T-cell (primary cell): Measurements from ENCODE around the gene CYREN. TPM values are rescaled to one million over a fixed set of nuclear protein-coding genes. Genes with fewer than 3 reads are reported as not detected.
A peak's percentile ranks its signal among the peaks of the same experiment; 100 is the strongest.

Experiments
- ATAC-seq, 4 experiments: fragments of 200-7000 bp in 3 of 4; fragments of 150-1000 bp in 1 of 4; cut with Tn5 transposase; replicated peaks in 1 of 4; 1 replicate in 3 of 4; 2 replicates in 1 of 4; pipeline ENCODE4 v1.10.0; 2021; ENCODE audit warnings: moderate library complexity in 3 of 4, mild to moderate bottlenecking in 2 of 4, moderate number of reproducible peaks in 1 of 4
- CTCF ChIA-PET, 2 donors: fragments of 300-600 bp; sonication (Branson Sonifier 250); formaldehyde crosslinking; loops; one replicate each; lab custom pipeline; 2022; ENCODE audit warnings: antibody characterized with exemption in 2 of 2; lab: Charles Lee
- POLR2A ChIA-PET, 2 donors: fragments of 300-600 bp; sonication (Branson Sonifier 250); formaldehyde crosslinking; loops; one replicate each; lab custom pipeline; 2022; ENCODE audit warnings: antibody characterized with exemption in 2 of 2; lab: Charles Lee
- DNase-seq, 35 experiments: peaks; one replicate each; pipeline versions ENCODE4 v3.0.0 to v3.0.0-alpha.2; 2013 to 2023
- H3K27ac ChIP-seq: one replicate; pipeline ENCODE4 v1.5.1; 2013; ENCODE audit warnings: low read length
- H3K27me3 ChIP-seq, 2 experiments: replicated peaks in 1 of 2; 1 replicate in 1 of 2; 2 replicates in 1 of 2; pipeline versions ENCODE4 v1.6.1 to v1.7.0; 2013; ENCODE audit warnings: low read length in 1 of 2, mixed read lengths in 1 of 2; ENCODE audit not compliant: control insufficient read depth in 2 of 2, insufficient read depth in 2 of 2; ENCODE audit errors: extremely low read depth in 1 of 2
- H3K36me3 ChIP-seq, 2 donors: 1 replicate in 1 of 2; 2 replicates in 1 of 2; pipeline versions ENCODE4 v1.6.1 to v1.7.0; 2013; ENCODE audit warnings: low read length in 1 of 2; ENCODE audit not compliant: control insufficient read depth in 2 of 2, insufficient read depth in 1 of 2; ENCODE audit errors: extremely low read depth in 1 of 2
- H3K4me1 ChIP-seq, 2 experiments: 1 replicate in 1 of 2; 2 replicates in 1 of 2; pipeline versions ENCODE4 v1.6.1 to v1.7.0; 2013; ENCODE audit warnings: low read length in 2 of 2, mixed read lengths in 1 of 2; ENCODE audit not compliant: insufficient read depth in 2 of 2, control insufficient read depth in 1 of 2; ENCODE audit errors: extremely low read depth in 1 of 2
- H3K4me3 ChIP-seq, 2 donors: 1 replicate in 1 of 2; 2 replicates in 1 of 2; pipeline versions ENCODE4 v1.5.1 to v1.7.0; 2013; ENCODE audit warnings: mild to moderate bottlenecking in 2 of 2, low read length in 1 of 2, moderate library complexity in 1 of 2; ENCODE audit not compliant: control insufficient read depth in 1 of 2; ENCODE audit errors: extremely low read depth in 1 of 2
- H3K9me3 ChIP-seq: 2 replicates; pipeline ENCODE4 v1.7.0; 2013
- H3K27ac Mint-ChIP-seq, 2 donors: one replicate each; pipeline ENCODE4 v1.8.0; 2020 to 2021; ENCODE audit warnings: mild to moderate bottlenecking in 2 of 2, mixed read lengths in 2 of 2
- H3K27me3 Mint-ChIP-seq, 2 donors: one replicate each; pipeline ENCODE4 v1.8.0; 2021 to 2022; ENCODE audit warnings: mixed read lengths in 2 of 2
- H3K36me3 Mint-ChIP-seq: one replicate; pipeline ENCODE4 v1.8.0; 2021; ENCODE audit warnings: mixed read lengths
- H3K4me1 Mint-ChIP-seq, 3 donors: one replicate each; pipeline ENCODE4 v1.8.0; 2020 to 2022; ENCODE audit warnings: mixed read lengths in 3 of 3, mild to moderate bottlenecking in 1 of 3
- H3K4me3 Mint-ChIP-seq, 3 donors: one replicate each; pipeline ENCODE4 v1.8.0; 2020 to 2022; ENCODE audit warnings: mild to moderate bottlenecking in 3 of 3, mixed read lengths in 3 of 3, moderate library complexity in 3 of 3
- H3K9me3 Mint-ChIP-seq, 3 donors: one replicate each; pipeline ENCODE4 v1.8.0; 2020 to 2022; ENCODE audit warnings: mixed read lengths in 3 of 3
- WGBS: methylation state at CpG from one replicate; pipeline ENCODE4 v1.1.5; 2013; ENCODE audit warnings: missing lambda C conversion rate; ENCODE audit not compliant: insufficient coverage; 5-methylcytosine and 5-hydroxymethylcytosine counted together
- total RNA-seq, 35 experiments: library from RNA in 6 of 35; stranded (reverse) in 6 of 35; fragments of 120-200 nt in 1 of 35; gene quantifications; one replicate each; pipeline versions ENCODE4 v1.2.1 to v1.2.4 and lab custom pipeline; 2013 to 2026

CYREN gene
- total RNA-seq, 5 donors from 2014 or later (not counting 1 experiment from before 2014, with no cell fraction given) = 24.3 to 46.4 (median 44.6) TPM

DNA sequence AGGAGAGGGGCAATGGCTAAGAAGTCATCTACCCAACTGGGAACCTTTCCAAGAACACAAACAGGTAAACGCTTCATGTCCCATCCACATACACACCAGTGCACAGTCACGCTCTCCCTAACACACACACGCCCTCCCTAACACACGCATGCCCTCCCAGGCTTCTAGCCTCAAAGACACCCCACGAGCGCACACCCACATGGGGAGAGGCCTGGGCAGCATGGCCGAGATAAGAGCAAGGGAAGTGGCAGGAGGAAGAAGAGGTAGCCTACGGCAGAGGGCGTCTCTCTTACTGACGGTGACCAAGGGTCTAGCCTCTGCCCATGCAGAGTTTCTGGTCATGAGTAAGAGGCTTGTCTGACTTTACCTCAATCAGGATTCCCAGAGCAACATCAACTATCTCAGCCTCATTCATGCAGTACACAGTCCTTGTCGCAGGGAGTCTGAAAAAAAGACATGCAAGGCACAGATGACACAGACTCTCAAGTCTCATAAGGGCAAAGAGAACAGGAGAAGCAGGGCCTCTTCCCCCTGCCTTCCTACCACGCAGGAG lies 3.1 kb downstream of the CYREN start:
- Histone ChIP-seq H3K4me1 (peaks cover 10 to 54% of the 10 kb centered on the region in 2 experiments), H3K36me3 (peaks cover 22 to 39% of the 10 kb centered on the region in 2 donors), H3K9me3 (no peaks in the 10 kb centered on the region), H3K27ac (peak overlapping the region; percentile 47), H3K27me3 (no peaks in the 10 kb centered on the region), H3K4me3 (no peak overlapping the region)
- POLR2A ChIA-PET = interaction anchor here in 1 of 2 donors (0.6 to 1.0 kb wide), 3 partner anchors 14 to 523 kb away, joined by 3 read pairs; no protein-coding TSS in a partner anchor
- DNase-seq = no peak
- WGBS = 83% methylated on average over 6 of the region's 12 CpGs
- CTCF ChIA-PET = interaction anchor here (0.6 to 4.3 kb wide), 2 partner anchors 153 to 181 kb away, joined by 3 to 19 read pairs; partner anchors contain the start of gene AGBL3 (in 1 of the 2)
- no peak for ATAC-seq
- Mint-ChIP-seq H3K27ac (peak overlapping the region; percentile 82 to 86), H3K9me3 (peaks cover 0 to 2% (median 1%) of the 10 kb centered on the region in 3 donors), H3K27me3 (no peaks in the 10 kb centered on the region), H3K4me3 (peak overlapping the region in 1 of 3 donors; percentile 85), H3K4me1 (peaks cover 65 to 70% (median 69%) of the 10 kb centered on the region in 3 donors), H3K36me3 (peaks cover 46% of the 10 kb centered on the region)

DNA sequence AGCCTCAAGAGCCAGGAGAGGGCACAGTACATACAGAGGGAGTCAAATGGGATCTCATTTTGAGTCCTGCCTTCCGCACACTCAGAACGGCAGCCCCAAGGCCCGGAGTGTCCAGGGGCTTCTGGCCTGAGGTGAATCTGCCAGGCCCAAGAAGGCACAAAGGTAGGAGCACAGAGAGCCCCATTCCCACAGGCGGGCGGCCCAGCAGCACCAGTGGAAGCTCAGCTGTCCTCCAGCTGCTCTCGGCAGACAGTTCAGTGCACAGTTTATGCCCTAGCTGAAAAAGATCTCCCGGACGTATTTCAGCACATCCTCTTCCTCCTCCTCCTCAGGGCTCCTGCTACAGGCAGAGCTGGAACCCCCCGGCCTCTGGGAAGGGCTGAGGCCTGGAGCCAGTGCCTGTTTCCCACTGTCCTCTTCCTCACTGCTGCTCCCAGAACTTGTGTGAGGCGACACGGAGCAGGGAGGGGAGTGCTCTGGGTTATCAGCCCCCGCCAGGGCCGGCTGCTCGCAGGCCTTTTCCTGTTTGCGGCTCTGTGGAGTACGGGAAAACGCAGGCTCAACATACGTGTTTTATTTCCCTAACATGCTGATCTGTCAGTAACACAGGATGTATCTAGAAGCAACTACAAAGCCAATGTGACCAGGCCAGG lies 4.0 kb downstream of the CYREN start:
- Mint-ChIP-seq H3K9me3 (peaks cover 3 to 8% (median 6%) of the 10 kb centered on the region in 3 donors), H3K4me1 (peaks cover 67 to 71% (median 68%) of the 10 kb centered on the region in 3 donors), H3K4me3 (peak overlapping the region in 2 of 3 donors; percentile 17 to 85), H3K36me3 (peaks cover 56% of the 10 kb centered on the region), H3K27ac (peak overlapping the region; percentile 75 to 86), H3K27me3 (no peaks in the 10 kb centered on the region)
- WGBS = 84% methylated on average over 17 of the region's 18 CpGs
- CTCF ChIA-PET = interaction anchor here in 1 of 2 donors (1.6 kb wide), 1 partner anchor 19 kb away, joined by 10 read pairs; the partner anchor contains the start of gene TMEM140
- no peak for DNase-seq
- POLR2A ChIA-PET = interaction anchor here in 1 of 2 donors (2.3 kb wide), 1 partner anchor 19 kb away, joined by 7 read pairs; the partner anchor contains the start of gene TMEM140
- no peak for ATAC-seq
- H3K27me3 ChIP-seq = no peaks in the 10 kb centered on the region
- no peak overlapping the region for H3K27ac ChIP-seq
- H3K9me3 ChIP-seq = no peaks in the 10 kb centered on the region
- H3K36me3 ChIP-seq = peaks cover 22 to 48% of the 10 kb centered on the region in 2 donors
- H3K4me3 ChIP-seq = no peak overlapping the region
- peaks cover 10 to 52% of the 10 kb centered on the region in 2 experiments for H3K4me1 ChIP-seq

DNA sequence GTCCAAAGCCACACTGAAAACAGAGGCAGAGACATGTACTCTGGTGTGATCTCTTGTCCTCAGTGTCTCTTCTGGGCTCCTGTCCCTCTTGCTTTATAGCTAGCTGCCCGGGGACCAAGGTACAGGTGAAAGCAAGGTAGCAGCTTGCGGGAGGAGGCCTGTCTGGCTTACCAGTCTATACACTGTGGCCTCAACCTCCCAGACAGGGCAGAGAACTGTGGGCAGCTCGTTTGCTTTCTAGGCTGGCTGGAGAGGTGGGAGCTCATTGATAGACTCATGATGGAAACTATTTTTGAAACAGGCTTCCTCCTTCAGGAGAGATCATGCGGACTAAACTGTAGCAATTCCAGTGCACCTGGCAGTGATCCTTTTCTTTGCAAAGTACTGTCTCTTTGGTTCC lies 4.6 kb downstream of the CYREN start:
- peaks cover 70 to 73% (median 70%) of the 10 kb centered on the region in 3 donors for H3K4me1 Mint-ChIP-seq
- Histone ChIP-seq H3K9me3 (no peaks in the 10 kb centered on the region), H3K27ac (no peak overlapping the region), H3K4me3 (no peak overlapping the region), H3K4me1 (peaks cover 10 to 48% of the 10 kb centered on the region in 2 experiments), H3K27me3 (no peaks in the 10 kb centered on the region), H3K36me3 (peaks cover 22 to 49% of the 10 kb centered on the region in 2 donors)
- no peaks in the 10 kb centered on the region for H3K27me3 Mint-ChIP-seq
- H3K36me3 Mint-ChIP-seq = peaks cover 62% of the 10 kb centered on the region
- ChIA-PET CTCF (interaction anchor here in 1 of 2 donors (0.9 to 1.6 kb wide), 2 partner anchors 18 to 82 kb away, joined by 3 to 10 read pairs; partner anchors contain the start of gene TMEM140), POLR2A (interaction anchor here in 1 of 2 donors (0.6 to 2.3 kb wide), 2 partner anchors 18 to 36 kb away, joined by 4 to 7 read pairs; partner anchors contain the start of gene TMEM140)
- H3K27ac Mint-ChIP-seq = peak overlapping the region; percentile 67 to 86
- DNase-seq (no peak), ATAC-seq (no peak)
- no peak overlapping the region for H3K4me3 Mint-ChIP-seq
- 100% methylated on average over 3 of the region's 4 CpGs for WGBS
- peaks cover 4 to 8% (median 6%) of the 10 kb centered on the region in 3 donors for H3K9me3 Mint-ChIP-seq

DNA sequence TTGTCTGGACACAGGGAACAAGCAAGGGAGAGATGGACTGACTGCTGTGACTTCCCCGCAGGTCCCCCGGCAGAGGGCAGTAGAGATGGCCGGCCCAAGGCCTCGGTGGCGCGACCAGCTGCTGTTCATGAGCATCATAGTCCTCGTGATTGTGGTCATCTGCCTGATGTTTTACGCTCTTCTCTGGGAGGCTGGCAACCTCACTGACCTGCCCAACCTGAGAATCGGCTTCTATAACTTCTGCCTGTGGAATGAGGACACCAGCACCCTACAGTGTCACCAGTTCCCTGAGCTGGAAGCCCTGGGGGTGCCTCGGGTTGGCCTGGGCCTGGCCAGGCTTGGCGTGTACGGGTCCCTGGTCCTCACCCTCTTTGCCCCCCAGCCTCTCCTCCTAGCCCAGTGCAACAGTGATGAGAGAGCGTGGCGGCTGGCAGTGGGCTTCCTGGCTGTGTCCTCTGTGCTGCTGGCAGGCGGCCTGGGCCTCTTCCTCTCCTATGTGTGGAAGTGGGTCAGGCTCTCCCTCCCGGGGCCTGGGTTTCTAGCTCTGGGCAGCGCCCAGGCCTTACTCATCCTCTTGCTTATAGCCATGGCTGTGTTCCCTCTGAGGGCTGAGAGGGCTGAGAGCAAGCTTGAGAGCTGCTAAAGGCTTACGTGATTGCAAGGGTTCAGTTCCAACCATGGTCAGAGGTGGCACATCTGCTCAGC lies 6.0 kb downstream of the CYREN start:
- H3K36me3 Mint-ChIP-seq = peaks cover 72% of the 10 kb centered on the region
- ChIA-PET POLR2A (interaction anchor here in 1 of 2 donors (0.8 to 2.3 kb wide), 3 partner anchors 13 to 17 kb away, joined by 3 to 7 read pairs (median 5); partner anchors contain the start of gene TMEM140), CTCF (interaction anchor here in 1 of 2 donors (0.7 kb wide), 1 partner anchor 33 kb away, joined by 3 read pairs; no protein-coding TSS in a partner anchor)
- ATAC-seq (no peak), DNase-seq (no peak)
- no peak overlapping the region for H3K4me3 Mint-ChIP-seq
- WGBS = 90% methylated on average over 17 of the region's 18 CpGs
- Histone ChIP-seq H3K4me1 (peaks cover 9 to 48% of the 10 kb centered on the region in 2 experiments), H3K27me3 (no peaks in the 10 kb centered on the region), H3K36me3 (peaks cover 22 to 49% of the 10 kb centered on the region in 2 donors), H3K9me3 (no peaks in the 10 kb centered on the region), H3K4me3 (no peak overlapping the region), H3K27ac (no peak overlapping the region)
- peak overlapping the region; percentile 71 to 86 for H3K27ac Mint-ChIP-seq
- peaks cover 4 to 8% (median 6%) of the 10 kb centered on the region in 3 donors for H3K9me3 Mint-ChIP-seq
- no peaks in the 10 kb centered on the region for H3K27me3 Mint-ChIP-seq
- peaks cover 76 to 80% (median 77%) of the 10 kb centered on the region in 3 donors for H3K4me1 Mint-ChIP-seq

DNA sequence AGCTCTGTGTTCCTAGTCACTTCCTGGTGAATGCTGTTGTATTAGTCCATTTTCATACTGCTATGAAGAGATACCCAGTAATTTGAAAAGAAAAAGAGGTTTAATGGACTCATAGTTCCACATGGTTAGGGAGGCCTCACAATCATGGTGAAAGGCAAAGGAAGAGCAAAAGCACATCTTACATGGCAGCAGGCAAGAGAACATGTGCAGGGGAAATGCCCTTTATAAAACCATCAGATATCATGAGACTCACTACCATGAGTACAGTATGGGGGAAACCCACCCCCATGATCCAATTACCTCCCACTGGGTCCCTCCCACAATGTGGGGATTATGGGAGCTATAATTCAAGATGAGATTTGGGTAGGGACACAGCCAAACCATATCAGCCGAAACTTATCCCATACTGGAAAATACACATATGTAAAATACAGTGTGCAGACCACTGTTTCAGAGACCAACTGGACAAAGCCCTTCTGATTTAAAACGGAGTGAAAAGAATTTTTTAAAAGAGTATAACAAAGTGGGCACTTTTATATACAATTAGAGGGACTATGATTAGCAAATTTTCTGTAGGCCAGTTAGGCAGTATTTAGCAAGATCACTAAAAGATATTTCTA lies 8.0 kb downstream of the CYREN start:
- no CpG with 5 or more reads among the region's 2 CpGs for WGBS
- Mint-ChIP-seq H3K27me3 (no peaks in the 10 kb centered on the region), H3K9me3 (peaks cover 4 to 8% (median 6%) of the 10 kb centered on the region in 3 donors), H3K27ac (peak overlapping the region; percentile 68 to 93), H3K4me1 (peaks cover 69 to 79% (median 77%) of the 10 kb centered on the region in 3 donors), H3K4me3 (no peak overlapping the region), H3K36me3 (peaks cover 67% of the 10 kb centered on the region)
- DNase-seq = no peak
- ChIA-PET POLR2A (no interaction called here), CTCF (no interaction called here)
- Histone ChIP-seq H3K27ac (no peak overlapping the region), H3K9me3 (no peaks in the 10 kb centered on the region), H3K4me3 (no peak overlapping the region), H3K27me3 (no peaks in the 10 kb centered on the region), H3K36me3 (peaks cover 17 to 43% of the 10 kb centered on the region in 2 donors), H3K4me1 (peaks cover 2 to 43% of the 10 kb centered on the region in 2 experiments)
- no peak for ATAC-seq
